SK-N-SH (cell line): ENCODE results near the gene PGAP2. TPM values are rescaled to one million over a fixed set of nuclear protein-coding genes. Genes with fewer than 3 reads are reported as not detected.

Experiments
- CTCF ChIA-PET: fragments of 300-600, 350-600 bp; formaldehyde crosslinking; extraction: SDS; loops from one replicate; lab custom pipeline; 2021; lab: Yijun Ruan, JAX
- POLR2A ChIA-PET: fragments of 350-600 bp; sonication (Branson Sonifier 250); formaldehyde crosslinking; extraction: SDS; loops from one replicate; lab custom pipeline; 2020; ENCODE audit warnings: antibody characterized with exemption, inconsistent platforms; lab: Yijun Ruan, JAX
- DNase-seq: peaks from one replicate; pipeline ENCODE4 v3.0.0; 2012
- H2AFZ ChIP-seq: fragments of 200-600 bp; sonication (generic); 2 replicates; pipeline ENCODE4 v1.8.1; 2016; ENCODE audit warnings: antibody characterized with exemption, mild to moderate bottlenecking, low read depth
- H3F3A ChIP-seq: fragments of 200-600 bp; sonication (generic); replicated peaks from 2 replicates; pipeline ENCODE3; 2016; ENCODE audit warnings: antibody characterized with exemption, mild to moderate bottlenecking; ENCODE audit not compliant: insufficient read depth
- H3K27ac ChIP-seq, 2 experiments: fragments of 200-500 bp in 1 of 2; fragments of 200-600 bp in 1 of 2; sonication (Bioruptor generic) in 1 of 2; sonication (generic), shearing (Covaris generic) in 1 of 2; 2 replicates each; pipeline versions ENCODE4 v1.5.1 to v1.6.1; 2014 to 2016; ENCODE audit warnings: low read depth in 2 of 2, inconsistent platforms in 1 of 2, low read length in 1 of 2, mild to moderate bottlenecking in 1 of 2, mixed read lengths in 1 of 2
- H3K27me3 ChIP-seq: fragments of 200-600 bp; sonication (generic), shearing (Covaris generic); 2 replicates; pipeline ENCODE4 v1.6.1; 2016; ENCODE audit warnings: mixed run types; ENCODE audit not compliant: insufficient read depth
- H3K36me3 ChIP-seq, 2 experiments: fragments of 200-500 bp in 1 of 2; fragments of 200-600 bp in 1 of 2; sonication (Bioruptor generic) in 1 of 2; sonication (generic) in 1 of 2; replicated peaks in 1 of 2; 2 replicates each; pipeline versions ENCODE3 to v1.5.1; 2014 to 2016; ENCODE audit warnings: low read length in 1 of 2, mild to moderate bottlenecking in 1 of 2; ENCODE audit not compliant: insufficient read depth in 2 of 2, control insufficient read depth in 1 of 2
- H3K4me1 ChIP-seq, 2 experiments: fragments of 200-500 bp in 1 of 2; fragments of 200-600 bp in 1 of 2; sonication (Bioruptor generic) in 1 of 2; sonication (generic), shearing (Covaris generic) in 1 of 2; 2 replicates each; pipeline versions ENCODE4 v1.5.1 to v1.6.1; 2014 to 2016; ENCODE audit warnings: low read depth in 1 of 2, low read length in 1 of 2, mixed run types in 1 of 2; ENCODE audit not compliant: insufficient read depth in 2 of 2, control insufficient read depth in 1 of 2
- H3K4me2 ChIP-seq: fragments of 200-600 bp; sonication (generic), shearing (Covaris generic); 2 replicates; pipeline ENCODE4 v1.6.1; 2017; ENCODE audit warnings: mixed run types
- H3K4me3 ChIP-seq, 2 experiments: fragments of 200-500 bp in 1 of 2; fragments of 200-600 bp in 1 of 2; sonication (Bioruptor generic) in 1 of 2; sonication (generic), shearing (Covaris generic) in 1 of 2; 2 replicates each; pipeline versions ENCODE4 v1.5.1 to v1.8.1; 2014 to 2016; ENCODE audit warnings: low read depth in 2 of 2, inconsistent platforms in 1 of 2, low read length in 1 of 2, mild to moderate bottlenecking in 1 of 2, mixed read lengths in 1 of 2, moderate library complexity in 1 of 2
- H3K79me2 ChIP-seq: fragments of 200-600 bp; sonication (generic); 2 replicates; pipeline ENCODE4 v1.8.1; 2017; ENCODE audit warnings: mild to moderate bottlenecking; ENCODE audit not compliant: insufficient read depth
- H3K9ac ChIP-seq: fragments of 200-600 bp; sonication (generic); 2 replicates; pipeline ENCODE4 v1.6.1; 2017; ENCODE audit warnings: mixed run types
- H3K9me2 ChIP-seq: fragments of 200-600 bp; sonication (generic); 2 replicates; pipeline ENCODE4 v1.6.1; 2017; ENCODE audit warnings: mixed run types
- H3K9me3 ChIP-seq: fragments of 200-600 bp; sonication (generic); 2 replicates; pipeline ENCODE4 v1.6.1; 2017; ENCODE audit warnings: mixed run types, mild to moderate bottlenecking, moderate library complexity
- H4K20me1 ChIP-seq: fragments of 200-600 bp; sonication (generic); 2 replicates; pipeline ENCODE4 v1.6.1; 2017; ENCODE audit warnings: mild to moderate bottlenecking, mixed run types; ENCODE audit not compliant: insufficient read depth
- CTCF ChIP-seq: fragments of 200-600 bp; sonication (generic); IDR thresholded peaks from 2 replicates; pipeline ENCODE4 v1.6.1; 2017; ENCODE audit warnings: antibody characterized with exemption, mild to moderate bottlenecking, moderate library complexity
- ELF1 ChIP-seq: IDR thresholded peaks from 2 replicates; pipeline ENCODE4 v1.4.0; 2012
- FOSL2 ChIP-seq: IDR thresholded peaks from 2 replicates; pipeline ENCODE4 v1.4.0; 2012; ENCODE audit warnings: low read depth, mild to moderate bottlenecking, moderate library complexity, borderline replicate concordance
- FOXJ3 ChIP-seq: sonication (generic); formaldehyde crosslinking; IDR thresholded peaks from 2 replicates; pipeline ENCODE4 v1.5.1; 2020; ENCODE audit warnings: mild to moderate bottlenecking, missing genetic modification reagents
- GABPA ChIP-seq: IDR thresholded peaks from 2 replicates; pipeline ENCODE4 v1.4.0; 2012; ENCODE audit warnings: low read depth, mild to moderate bottlenecking
- GATA2 ChIP-seq: sonication (generic); formaldehyde crosslinking; IDR thresholded peaks from 2 replicates; pipeline ENCODE4 v1.5.0; 2020; ENCODE audit warnings: mild to moderate bottlenecking, missing genetic modification reagents
- IRF3 ChIP-seq: fragments of 150-350 bp; IDR thresholded peaks from 2 replicates; pipeline ENCODE4 v1.6.1; 2016; ENCODE audit warnings: mild to moderate bottlenecking, low read depth, low read length
- MXI1 ChIP-seq: IDR thresholded peaks from 2 replicates; pipeline ENCODE4 v1.6.1; 2012; ENCODE audit warnings: mild to moderate bottlenecking, low read depth, low read length, improper control_type of control experiment
- POLR2AphosphoS5 ChIP-seq: IDR thresholded peaks from 2 replicates; pipeline ENCODE4 v1.6.1; 2012; ENCODE audit warnings: low read depth, low read length
- RAD21 ChIP-seq: IDR thresholded peaks from 2 replicates; pipeline ENCODE4 v1.6.1; 2012; ENCODE audit warnings: mild to moderate bottlenecking, low read length
- RXRA ChIP-seq: IDR thresholded peaks from 2 replicates; pipeline ENCODE4 v1.4.0; 2012; ENCODE audit warnings: low read depth, mild to moderate bottlenecking, borderline replicate concordance
- SIN3A ChIP-seq: IDR thresholded peaks from 2 replicates; pipeline ENCODE4 v1.6.1; 2012; ENCODE audit warnings: low read depth, mild to moderate bottlenecking, low read length, moderate library complexity, borderline replicate concordance
- SMC3 ChIP-seq: IDR thresholded peaks from 2 replicates; pipeline ENCODE4 v1.6.1; 2012; ENCODE audit warnings: low read depth, low read length, improper control_type of control experiment
- TCF12 ChIP-seq: IDR thresholded peaks from 2 replicates; pipeline ENCODE4 v1.4.0; 2012
- USF1 ChIP-seq: IDR thresholded peaks from 2 replicates; pipeline ENCODE4 v1.4.0; 2012; ENCODE audit warnings: low read depth, borderline replicate concordance
- USF2 ChIP-seq: fragments of 150-350 bp; IDR thresholded peaks from 2 replicates; pipeline ENCODE4 v1.6.1; 2017; ENCODE audit warnings: antibody characterized with exemption, low read length, low read depth, borderline replicate concordance
- YY1 ChIP-seq: IDR thresholded peaks from 2 replicates; pipeline ENCODE4 v1.4.0; 2012; ENCODE audit warnings: low read depth, mild to moderate bottlenecking
- WGBS: methylation state at CpG from one replicate; pipeline ENCODE4 v1.1.6; 2017; ENCODE audit warnings: low lambda C conversion rate; 5-methylcytosine and 5-hydroxymethylcytosine counted together
- polyA plus RNA-seq, 3 experiments: library from polyadenylated mRNA; depleted of rRNA; stranded (reverse); fragments of >200 nt; gene quantifications; 2 replicates each; pipeline ENCODE4 v1.2.3, GENCODE V29; 2012

PGAP2 gene
- polyA plus RNA-seq (2012; rRNA removed) = 41.3 and 44.1 TPM in 2 replicates
- 23.0 and 29.7 TPM in 2 replicates for polyA plus RNA-seq (2012; cell fraction: cytosol; rRNA removed)
- 112 and 127 TPM in 2 replicates for polyA plus RNA-seq (2012; cell fraction: nucleus; rRNA removed)

GRCh38 chr11:3807909-3808860, at the start of gene PGAP2:
Gene PGAP2, plus strand, starts transcription at chr11:3808560. Its CDS starts 2,700 bp downstream, at chr11:3811260.
- Histone ChIP-seq H3K9me2 (no peaks in the 10 kb centered on the region), H3K9me3 (no peaks in the 10 kb centered on the region), H2AFZ (peak within 1 kb of the TSS; percentile 97), H3K9ac (peak within 1 kb of the TSS; percentile 72), H3K4me2 (peak within 1 kb of the TSS; percentile 98), H3K27ac (peak within 1 kb of the TSS in 1 of 2 experiments; percentile 56; a peak in 2 of 4 replicates), H3K79me2 (no peaks in the 10 kb centered on the region), H3K4me3 (peak within 1 kb of the TSS; percentile 70 to 83), H3K36me3 (no peaks in the 10 kb centered on the region), H3K4me1 (peaks cover 3 to 8% of the 10 kb centered on the region in 2 experiments; a peak in 3 of 4 replicates), H4K20me1 (no peaks in the 10 kb centered on the region), H3F3A (peaks cover 13% of the 10 kb centered on the region), H3K27me3 (no peaks in the 10 kb centered on the region)
- 6% methylated on average over 30 of the region's 55 CpGs for WGBS
- POLR2A ChIA-PET = interaction anchor here (1.0 to 1.2 kb wide), 3 partner anchors 10 to 47 kb away, joined by 3 to 5 read pairs (median 4); partner anchors contain the start of gene NUP98
- CTCF ChIA-PET = interaction anchor here (0.7 to 3.7 kb wide), 25 partner anchors 8 to 265 kb away, joined by 3 to 34 read pairs (median 4); partner anchors contain the start of genes NUP98, RHOG and STIM1
- DNase-seq = peak; percentile 90
- TF ChIP-seq MXI1 = peak; percentile 71; the same call in 1 of the 2 replicates
- TF ChIP-seq GABPA = peak; percentile 17; the same call in 1 of the 2 replicates
- no peak for TF ChIP-seq YY1
- TF ChIP-seq SMC3 = peak; percentile 46; the same call in 1 of the 2 replicates
- TF ChIP-seq GATA2 (CRISPR knock-in tag) = no peak
- TF ChIP-seq ELF1 = no peak
- TF ChIP-seq RAD21 = peak; percentile 66
- no peak for TF ChIP-seq USF2
- no peak for TF ChIP-seq FOSL2
- TF ChIP-seq FOXJ3 (CRISPR knock-in tag) = no peak
- no peak for TF ChIP-seq SIN3A
- no peak for TF ChIP-seq TCF12
- no peak for TF ChIP-seq USF1
- no peak for TF ChIP-seq RXRA
- TF ChIP-seq IRF3 = no peak
- TF ChIP-seq POLR2AphosphoS5 = no peak
- TF ChIP-seq CTCF = peak; percentile 74
